HG02610 (cell line): Measurements from ENCODE around the gene THUMPD2.

ENCODE experiments used
- ATAC-seq: cut with Tn5 transposase; IDR thresholded peaks from one replicate; pipeline ENCODE4 v1.9.1; 2021; ENCODE audit warnings: mild to moderate bottlenecking, moderate library complexity; ENCODE audit not compliant: unreplicated experiment

Gene THUMPD2

DNA sequence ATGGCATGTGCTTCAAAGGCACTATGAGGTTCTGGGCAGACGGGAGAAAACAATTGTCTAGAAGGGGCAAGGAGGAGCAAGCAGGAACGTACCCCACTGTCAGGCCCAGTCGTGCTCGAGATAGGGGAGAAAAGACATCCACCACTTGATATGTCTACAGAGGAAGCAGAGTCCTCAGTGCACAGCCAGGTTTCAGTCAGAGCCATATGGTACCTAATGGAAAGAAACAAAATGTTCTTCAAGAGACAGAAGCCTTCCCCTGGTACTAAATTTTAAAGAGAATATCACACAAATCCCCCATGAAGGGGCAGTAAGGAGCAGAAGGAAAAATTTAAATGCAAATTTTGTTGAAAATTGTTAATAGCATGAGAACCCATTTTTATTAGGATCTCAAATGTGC, 21.9 kb downstream of the THUMPD2 start:
- no peak for ATAC-seq

DNA sequence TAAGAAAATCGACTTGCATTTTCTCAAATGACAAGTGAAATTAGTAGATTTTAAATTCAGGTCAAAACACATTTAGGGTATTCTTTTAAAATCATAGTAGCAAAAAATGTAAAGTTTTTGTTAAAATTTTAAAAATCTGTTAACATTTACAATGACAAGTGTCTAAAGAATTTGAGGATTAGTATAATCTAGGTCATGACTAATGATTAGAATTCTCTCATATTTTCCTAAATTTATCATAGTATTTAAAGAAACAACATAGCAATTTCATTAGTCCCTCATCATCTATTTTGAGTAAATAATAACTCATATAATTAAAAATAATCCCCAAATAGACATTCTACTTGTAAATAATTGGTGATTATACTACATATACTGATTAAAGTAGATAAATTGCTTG, 23.6 kb downstream of the THUMPD2 start:
- ATAC-seq, result no peak

DNA sequence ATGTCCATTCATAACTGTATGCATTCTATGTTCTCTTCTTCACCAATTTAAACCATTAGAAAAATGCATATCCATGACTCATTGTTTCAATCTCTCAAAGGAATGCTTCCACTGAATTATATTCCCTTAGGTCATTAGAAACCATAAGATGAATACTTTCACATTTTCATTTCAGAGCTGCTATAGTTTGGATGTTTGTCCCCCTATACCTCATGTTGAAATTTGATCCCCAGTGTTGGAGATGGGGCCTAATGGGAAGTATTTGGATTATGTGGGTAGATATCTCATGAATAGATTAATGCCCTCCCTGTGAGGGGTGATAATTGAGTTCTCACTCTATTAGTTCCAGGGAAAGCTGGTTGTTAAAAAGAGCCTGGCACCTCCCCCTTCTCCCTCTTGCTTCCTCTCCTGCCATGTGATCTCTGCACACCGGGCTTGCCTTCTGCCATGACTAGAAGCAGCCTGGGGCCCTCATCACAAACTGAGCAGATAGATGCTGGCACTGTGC, 35.7 kb downstream of the THUMPD2 start:
- no peak for ATAC-seq

DNA sequence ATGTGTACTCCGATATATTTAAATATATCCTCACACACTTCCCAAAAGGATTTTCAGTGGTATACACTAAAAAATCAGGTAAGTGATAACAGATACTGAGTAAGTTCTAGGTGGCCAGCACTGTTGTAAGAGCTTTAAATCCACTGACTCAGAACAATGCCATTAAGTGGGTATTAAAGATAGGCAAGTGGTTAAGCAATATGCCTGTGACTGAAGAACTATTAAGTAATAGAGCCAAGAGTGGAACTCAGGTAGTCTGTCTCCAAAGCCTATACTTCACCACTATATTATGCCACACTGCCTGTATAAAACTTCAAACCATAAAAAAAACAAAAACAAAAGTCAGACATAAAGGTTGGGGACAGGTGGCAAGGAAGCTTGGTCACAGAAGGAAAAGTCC, 37.2 kb downstream of the THUMPD2 start:
- ATAC-seq, result no peak

DNA sequence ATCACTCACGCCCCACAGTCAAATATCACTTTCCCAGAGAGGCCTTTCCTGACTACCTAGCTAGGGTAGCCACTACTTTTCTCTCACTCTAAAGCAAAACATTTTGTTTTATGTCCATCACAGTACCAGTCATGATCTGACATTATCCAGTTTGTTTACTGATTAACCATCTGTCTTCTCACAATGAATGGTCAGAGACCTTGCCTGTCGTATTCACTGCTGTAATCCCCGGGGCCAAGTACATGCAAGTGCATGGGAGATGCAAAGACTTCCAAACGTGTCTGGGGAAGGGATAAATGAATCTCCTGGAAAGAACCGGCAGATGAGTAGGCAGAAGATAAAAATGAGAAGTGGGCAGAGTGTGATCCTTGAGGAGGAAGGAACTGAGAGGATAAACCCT, 39.7 kb downstream of the THUMPD2 start:
- no peak for ATAC-seq

DNA sequence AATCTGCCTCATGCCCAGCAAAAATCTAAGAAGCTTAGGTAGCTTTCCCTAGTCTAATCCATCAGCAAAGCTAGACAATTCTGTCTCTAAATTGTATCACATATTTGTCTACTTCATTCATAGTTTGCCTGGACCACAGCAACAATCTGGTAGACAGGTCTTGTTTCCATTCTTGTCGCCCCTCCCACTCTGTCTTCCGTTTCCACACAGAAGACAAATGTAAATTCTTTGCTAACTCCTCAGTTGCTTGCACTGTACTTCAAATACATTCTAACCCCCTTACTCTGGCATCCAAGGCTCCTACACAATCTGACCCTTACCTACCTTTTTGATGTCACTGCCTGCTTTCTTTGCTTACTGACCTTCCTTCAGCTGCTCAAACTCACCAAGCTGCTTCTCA, 40.1 kb downstream of the THUMPD2 start:
- ATAC-seq, result no peak

DNA sequence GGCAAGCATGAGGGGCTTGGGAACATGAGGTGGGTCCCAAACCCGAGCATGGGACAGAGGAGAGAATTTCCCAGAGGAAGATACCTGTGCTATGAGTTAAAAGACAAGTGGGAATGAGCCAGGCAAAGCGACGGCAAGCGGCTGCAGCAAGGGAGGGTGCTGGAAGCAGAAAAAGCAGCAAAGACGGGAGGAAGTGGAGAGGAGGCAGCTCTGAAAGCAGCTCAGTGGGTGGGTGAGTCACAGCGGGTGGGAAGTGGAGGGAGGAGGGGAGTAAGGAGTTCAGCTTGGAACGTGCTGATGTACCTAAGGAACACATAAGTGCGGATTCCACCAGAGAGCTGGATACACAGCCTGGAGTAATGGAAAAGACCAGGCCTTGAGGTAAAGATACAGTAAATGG, 41.4 kb downstream of the THUMPD2 start:
- no peak for ATAC-seq

DNA sequence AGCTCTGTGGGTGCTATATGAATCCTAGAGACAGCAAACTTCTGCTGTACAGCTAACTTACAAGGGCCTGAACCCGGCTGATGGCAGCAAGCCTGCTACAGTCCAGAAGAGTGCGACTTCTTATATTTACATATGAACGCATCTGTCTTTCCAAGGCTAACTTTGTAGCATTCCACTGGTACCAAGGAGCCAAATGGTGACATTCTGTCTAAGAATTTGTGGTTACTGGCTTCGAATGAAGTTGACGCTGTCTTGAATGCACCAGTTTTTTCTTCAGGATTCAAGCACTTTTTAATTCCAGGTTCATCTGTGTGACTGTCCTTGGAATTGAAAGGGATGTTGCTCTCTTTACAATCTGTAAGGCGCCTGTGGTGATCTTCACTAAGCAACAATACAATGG, 42.4 kb downstream of the THUMPD2 start:
- ATAC-seq, result no peak

DNA sequence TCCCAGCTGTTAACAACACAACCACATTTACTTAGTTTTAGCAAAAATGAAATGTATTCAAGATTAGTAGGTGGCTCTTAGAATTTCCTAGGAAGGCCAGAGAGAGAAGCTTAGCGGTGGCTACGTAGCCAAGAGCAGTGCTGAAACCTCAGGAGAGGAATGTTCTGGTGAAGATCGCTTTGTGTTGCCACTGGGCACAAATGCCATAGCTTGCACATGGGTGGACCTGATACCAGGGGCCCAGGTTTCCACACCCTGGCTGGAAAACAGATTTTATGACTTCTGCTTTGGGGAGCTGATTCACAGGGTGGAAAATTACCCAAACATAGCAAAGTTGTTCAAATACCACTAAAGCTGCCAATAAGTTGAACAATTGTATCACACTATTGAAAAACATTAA, 43.4 kb downstream of the THUMPD2 start:
- no peak for ATAC-seq

DNA sequence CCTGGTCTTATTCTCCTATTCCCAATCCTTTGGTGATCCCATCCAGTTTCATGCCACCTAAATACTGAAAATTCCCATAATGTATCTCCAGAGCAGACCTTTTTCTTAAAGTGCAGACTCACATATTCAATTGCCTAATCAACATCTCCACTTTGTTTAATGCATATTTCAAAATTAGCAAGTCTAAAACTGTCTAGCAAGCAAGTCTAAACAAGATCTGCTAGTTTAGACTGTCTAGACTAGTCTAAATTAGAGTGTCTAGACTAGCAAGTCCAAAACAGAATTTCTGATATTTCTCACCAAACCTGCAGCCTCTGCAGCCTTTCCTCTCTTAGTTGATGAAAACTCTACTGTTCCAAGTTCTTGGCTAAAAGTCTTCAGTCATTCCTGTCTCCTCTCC, 44.6 kb downstream of the THUMPD2 start:
- no peak for ATAC-seq

DNA sequence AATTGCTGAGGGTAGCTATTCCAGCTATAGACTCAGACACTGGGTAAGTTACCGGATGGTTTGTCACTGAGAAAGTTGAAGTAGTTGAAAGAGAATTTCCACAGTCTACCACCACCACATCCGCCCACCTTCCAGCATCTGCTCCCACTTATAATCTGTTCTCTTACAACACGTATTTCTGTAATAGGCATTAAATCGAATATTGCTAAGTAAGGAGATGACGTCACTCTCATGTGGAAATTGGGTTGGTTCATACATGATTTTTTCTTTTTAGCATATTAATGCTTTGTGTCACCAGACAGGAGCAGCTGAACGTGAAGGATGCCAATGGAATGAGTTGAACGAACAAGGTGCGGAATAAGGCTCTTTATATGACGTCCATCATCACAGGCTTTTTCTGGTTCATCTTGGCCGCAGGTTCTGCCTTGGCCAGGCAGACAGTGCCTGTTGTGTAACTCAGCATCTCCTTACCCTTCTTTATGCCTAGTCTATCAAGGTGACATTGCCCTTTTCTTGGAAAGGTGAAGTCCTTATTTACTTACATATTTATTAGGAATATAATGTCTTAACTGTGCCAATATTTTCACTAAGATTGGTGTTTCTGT, 45.9 kb downstream of the THUMPD2 start:
- no peak for ATAC-seq

DNA sequence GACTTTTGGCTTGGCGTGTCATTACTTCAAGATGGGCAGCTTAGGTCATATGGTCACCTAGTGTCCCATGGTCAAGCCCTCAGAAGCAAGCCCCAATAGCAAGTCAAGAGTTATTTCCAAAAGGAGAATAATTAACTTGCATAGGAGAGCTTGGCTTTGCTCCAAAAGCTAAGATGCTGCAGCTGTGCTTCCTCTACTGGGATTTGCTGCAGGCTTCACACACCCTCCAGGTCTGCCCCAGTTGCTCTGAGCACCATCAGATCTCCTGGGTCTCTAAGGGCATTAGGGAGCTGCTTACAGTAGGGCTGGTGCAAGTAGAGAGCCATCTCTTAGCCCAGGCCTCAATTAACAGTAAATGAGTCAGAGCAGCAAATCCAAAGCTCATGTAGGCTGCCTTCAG, 46.6 kb downstream of the THUMPD2 start:
- no peak for ATAC-seq

DNA sequence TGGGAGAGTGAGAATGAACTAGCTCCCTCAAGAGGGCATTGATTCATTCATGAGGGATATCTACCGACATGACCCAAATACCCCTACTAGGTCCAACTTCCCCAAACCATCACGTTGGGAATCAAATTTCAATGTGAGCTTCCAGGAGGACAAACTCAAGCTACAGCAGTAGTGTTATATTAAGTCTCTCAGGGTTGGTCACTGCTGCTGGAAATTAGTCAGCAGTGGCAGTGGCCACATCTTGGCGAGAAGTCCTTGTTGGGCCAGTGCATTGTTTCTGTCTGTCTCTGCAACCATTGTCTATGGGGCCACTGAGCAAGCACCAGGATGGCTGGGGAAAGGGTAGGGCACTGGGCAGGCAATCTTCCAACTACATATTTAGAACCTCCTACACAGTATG, 47.5 kb downstream of the THUMPD2 start:
- no peak for ATAC-seq

DNA sequence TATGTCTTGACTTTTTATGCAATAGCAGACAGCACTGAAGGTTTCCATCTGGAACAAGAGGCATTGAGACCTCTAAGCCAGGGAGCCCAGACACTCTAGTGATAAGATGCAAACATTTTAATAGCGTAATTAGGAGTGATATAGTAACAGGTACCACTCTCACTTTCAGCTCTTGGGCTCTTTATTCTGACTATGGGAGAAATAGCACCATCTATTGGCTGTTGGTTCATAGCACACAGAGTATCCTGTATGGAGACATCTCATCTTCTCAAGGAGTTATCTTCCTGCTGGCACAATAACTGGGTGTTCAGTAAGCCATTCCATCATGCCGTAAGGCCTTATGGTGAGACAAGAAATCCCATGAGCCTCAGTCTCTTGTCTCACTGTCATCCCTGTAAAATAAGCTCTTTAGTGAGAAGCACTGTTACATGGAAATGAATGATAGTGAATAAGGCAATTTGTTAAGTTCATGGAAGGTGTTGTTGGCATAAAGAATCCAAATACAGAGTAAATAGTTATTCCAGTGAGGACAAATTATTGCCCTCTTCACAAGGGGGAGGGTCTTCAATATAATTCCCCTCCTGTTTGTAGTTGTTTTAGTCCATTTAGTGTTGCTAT, 48.3 kb downstream of the THUMPD2 start:
- ATAC-seq, result peak; percentile 34

DNA sequence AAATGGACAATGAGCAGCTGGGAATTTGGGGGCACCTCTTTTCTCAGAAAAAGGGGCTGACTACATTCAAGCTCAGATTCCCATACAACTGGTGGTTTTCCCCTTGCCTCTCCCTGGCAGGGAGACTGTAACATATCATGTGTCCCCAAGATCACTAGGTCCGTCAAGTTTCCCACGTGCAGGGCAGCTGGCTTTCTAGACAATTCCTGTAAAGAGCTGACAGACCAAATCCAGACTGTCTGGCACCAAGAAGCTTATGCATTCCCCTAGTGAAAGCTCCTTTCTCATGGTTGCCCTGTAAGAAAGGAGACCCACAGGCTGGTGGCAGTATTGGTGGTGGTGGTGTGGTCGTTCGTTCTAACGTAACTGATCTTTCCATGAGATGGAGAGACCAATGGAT, 48.8 kb downstream of the THUMPD2 start:
- ATAC-seq, result no peak

DNA sequence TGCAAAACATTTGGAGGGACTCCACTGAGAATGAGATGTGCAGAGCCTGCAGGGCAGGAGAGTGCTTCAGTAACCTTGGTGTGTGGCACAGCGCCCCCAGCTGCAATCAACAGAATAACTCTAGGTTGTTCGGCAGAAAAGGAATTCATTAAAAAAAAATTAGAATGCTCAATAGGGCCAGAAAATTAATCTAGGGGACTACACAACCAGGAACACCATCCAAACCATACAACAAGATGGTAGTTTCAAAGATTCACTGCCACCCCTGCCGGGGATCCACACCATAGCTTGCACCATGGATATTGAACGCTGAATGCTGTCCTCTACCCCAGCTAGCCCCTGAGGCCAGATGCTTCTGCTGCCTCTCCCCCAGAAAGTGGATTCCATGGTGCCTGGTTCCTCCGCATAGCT, 50.1 kb downstream of the THUMPD2 start:
- ATAC-seq, result no peak

DNA sequence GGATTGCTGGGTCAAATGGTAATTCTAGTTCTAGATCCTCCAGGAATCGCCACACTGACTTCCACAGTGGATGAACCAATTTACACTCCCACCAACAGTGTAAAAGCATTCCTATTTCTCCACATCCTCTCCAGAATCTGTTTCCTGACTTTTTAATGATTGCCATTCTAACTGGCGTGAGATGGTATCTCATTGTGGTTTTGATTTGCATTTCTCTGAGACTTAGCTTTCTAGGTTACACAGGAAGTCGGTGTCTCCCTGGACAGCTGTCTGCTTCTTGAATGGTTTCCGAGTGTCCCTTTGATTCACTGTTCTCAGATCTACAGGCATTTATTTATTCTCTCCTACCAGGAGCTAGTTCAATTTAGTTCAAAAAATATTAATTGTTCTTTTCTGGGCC, 51.0 kb downstream of the THUMPD2 start:
- ATAC-seq, result peak; percentile 50

DNA sequence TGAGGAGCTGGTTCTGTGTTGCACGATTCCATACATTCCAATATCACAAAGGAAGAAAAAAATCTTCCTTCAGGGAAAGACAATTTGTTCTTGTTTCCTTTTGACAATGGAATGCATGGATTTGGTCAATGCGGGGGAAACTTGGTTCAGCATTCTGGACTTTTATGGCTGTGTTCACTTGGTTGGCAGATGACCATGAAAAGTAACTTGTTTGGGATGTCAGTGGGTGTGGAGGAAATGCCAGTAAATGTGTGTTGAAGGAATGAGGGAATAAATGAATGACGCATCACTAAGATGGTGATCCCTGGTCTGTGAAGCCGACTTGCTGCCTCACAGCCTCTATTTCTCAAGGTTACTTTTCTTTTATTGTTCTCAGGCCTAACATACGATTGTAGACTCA, 53.7 kb downstream of the THUMPD2 start:
- no peak for ATAC-seq

DNA sequence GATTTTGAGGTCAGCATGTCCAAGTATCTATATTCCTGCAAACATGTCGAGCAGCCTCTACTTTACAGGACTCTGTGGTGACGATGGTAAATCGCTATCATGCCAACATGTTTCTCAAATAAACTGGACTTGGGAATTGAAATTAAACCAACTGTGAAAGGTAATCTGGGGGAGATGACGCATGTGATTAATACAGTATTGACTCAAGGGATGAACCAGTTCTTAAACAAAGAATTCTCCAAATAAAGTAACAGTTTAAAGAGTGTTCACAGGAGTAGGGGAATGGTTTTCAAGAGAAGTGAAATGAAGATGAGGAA, 54.3 kb downstream of the THUMPD2 start:
- no peak for ATAC-seq

DNA sequence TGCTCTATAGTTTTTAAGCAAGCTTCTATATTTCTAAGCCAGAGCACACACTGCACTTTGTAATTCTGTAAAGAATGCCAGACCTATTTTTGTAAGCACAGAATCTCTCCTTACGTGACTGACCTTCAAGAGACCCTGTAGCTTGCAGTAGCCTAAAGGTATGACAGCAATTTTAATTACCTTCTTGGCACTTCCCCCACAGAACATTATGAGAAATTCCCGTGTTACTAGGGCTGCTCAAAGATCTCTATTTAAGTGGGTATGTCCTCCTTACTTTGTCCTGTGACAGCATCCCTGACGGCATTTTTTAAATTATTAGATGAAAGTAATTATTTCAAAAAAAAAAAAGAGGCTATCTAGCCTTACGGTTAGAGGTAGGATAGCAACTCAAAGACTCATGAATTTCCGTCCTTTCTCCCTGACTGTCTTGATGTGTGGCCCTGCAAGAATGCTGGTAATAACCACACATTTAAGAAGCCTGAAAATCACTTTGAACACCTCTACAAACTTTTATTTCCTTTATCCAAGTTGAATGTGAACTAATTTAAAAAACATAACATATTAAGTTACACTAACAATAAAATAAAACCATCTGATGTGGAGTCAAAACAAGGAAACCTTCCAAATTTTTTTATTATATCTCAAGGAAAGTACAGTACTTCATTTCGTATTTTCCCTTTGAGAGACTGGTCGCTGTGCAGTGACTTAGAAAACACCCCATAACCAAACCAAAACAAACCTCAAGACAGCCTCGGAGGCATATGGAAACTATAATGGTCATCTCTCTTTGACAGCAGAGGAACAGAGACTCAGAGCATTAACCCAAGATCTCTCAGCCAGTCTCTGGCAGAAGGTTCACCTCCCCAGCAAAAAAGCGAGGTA, 54.9 kb downstream of the THUMPD2 start:
- peak; percentile 62 for ATAC-seq

DNA sequence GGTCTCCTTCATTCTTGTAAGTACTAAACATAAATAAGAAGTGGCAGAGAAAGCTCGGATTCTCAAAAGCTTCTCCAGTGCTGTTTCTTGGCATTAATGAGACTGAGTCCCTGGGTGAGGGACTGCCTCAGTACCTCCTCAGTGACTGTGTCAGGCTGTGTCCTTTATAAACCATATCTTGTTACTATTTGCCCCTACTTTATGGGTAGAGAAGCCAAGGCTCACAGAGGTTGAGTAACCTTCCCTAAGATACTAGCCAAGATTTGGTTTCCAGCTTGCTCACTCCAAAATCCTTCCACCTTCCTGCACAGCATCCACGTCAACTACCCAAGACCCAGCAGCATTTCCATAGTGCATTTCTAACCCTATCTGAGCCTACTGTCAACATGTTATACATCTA, 55.6 kb downstream of the THUMPD2 start:
- no peak for ATAC-seq

DNA sequence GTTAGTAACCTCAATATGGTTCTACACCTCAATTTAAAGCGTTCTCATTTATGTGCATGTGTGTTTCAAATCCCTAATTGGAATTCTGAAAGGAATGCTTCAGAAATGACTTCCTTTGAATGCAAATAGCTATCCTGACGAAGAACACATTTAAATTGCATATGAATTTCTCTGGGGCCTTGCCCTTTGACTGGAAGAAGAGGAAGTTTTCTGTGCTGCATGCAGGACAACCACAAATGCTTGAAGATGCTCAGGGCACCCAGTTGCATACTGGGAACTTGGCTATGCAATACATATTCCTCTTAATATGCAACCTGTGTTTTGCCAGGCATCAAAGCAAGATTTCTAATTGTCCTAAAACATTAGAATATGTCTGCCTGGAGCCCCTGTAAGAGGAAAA, 58.1 kb downstream of the THUMPD2 start:
- ATAC-seq, result no peak
